Measurements from ENCODE around the gene C1orf35. TPM values are rescaled to one million over a fixed set of nuclear protein-coding genes. Genes with fewer than 3 reads are reported as not detected.

C1orf35 gene
- total RNA-seq, 1 experiment from 2014 or later, result 10.4 TPM

DNA sequence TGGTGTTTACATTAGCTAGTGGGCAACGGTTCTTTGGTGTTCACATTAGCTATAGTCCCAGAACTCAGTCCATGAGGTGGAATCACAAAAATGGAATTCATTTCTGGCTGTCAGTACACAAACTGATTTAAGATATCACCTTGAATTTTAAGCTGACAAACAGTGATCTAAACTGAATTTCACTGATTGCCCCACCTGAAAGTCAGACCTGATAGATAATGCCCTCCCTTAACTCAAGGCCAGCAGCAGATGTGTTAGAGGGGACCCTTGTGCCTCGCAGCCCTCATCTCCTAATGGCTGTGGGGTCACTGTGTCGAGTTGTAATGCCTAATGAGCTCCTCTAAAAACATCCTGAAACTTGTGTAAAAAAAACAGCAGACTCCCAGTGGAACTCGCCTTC is 12.0 kb downstream of the C1orf35 start:
- no peak overlapping the region for H3K4me3 ChIP-seq (ENCODE audit: low read length)
- DNase-seq, result no peak
- H3K27me3 ChIP-seq (ENCODE audit: low read length), result no peaks in the 10 kb centered on the region
- H3K4me1 ChIP-seq (ENCODE audit: low read length), result no peaks in the 10 kb centered on the region
- H3K36me3 ChIP-seq (ENCODE audit: insufficient read depth, low read length), result peaks cover 57% of the 10 kb centered on the region
- H3K9me2 ChIP-seq (replicated peaks; ENCODE audit: insufficient read depth, low read length), result no peaks in the 10 kb centered on the region
- H2AFZ ChIP-seq (ENCODE audit: low read length), result no peak overlapping the region
- H3K9me3 ChIP-seq (ENCODE audit: low read length), result peaks cover 19% of the 10 kb centered on the region
- H3K9ac ChIP-seq (ENCODE audit: low read length), result no peak overlapping the region
- H3K27ac ChIP-seq (ENCODE audit: low read length), result no peak overlapping the region
- no peak overlapping the region for H3K4me2 ChIP-seq (ENCODE audit: low read depth, low read length, poor library complexity, severe bottlenecking)
- peaks cover 88% of the 10 kb centered on the region for H4K20me1 ChIP-seq (ENCODE audit: insufficient read depth, low read depth, low read length)
- H3K79me2 ChIP-seq (ENCODE audit: low read length), result peaks cover 100% of the 10 kb centered on the region

DNA sequence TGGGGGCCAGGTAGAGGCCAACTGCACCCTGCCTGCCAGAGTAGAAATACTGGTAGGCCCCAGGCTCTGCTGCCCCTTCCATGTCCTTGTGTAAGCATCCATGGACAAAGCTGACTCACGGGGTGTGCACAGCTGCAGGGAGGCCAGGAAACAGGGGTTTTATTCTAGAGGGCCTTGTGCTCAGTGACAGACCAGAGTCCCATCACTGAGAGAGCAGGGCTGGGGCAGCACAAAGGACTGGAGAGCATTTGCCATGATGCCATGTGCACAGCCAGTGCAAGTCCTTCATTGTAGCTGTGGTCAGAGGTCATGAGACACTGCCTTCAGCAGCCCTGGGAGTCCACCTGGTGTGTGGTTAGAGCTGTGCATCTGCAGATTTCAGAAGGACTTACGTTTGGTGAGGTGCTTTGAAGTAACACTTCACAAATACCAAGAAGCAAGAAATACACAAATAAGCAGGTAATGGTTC is 12.5 kb downstream of the C1orf35 start:
- H3K4me2 ChIP-seq (ENCODE audit: low read depth, low read length, poor library complexity, severe bottlenecking), result no peak overlapping the region
- no peaks in the 10 kb centered on the region for H3K27me3 ChIP-seq (ENCODE audit: low read length)
- peaks cover 88% of the 10 kb centered on the region for H4K20me1 ChIP-seq (ENCODE audit: insufficient read depth, low read depth, low read length)
- H3K9me3 ChIP-seq (ENCODE audit: low read length), result peaks cover 19% of the 10 kb centered on the region
- H3K4me3 ChIP-seq (ENCODE audit: low read length), result no peak overlapping the region
- peaks cover 55% of the 10 kb centered on the region for H3K36me3 ChIP-seq (ENCODE audit: insufficient read depth, low read length)
- no peak overlapping the region for H3K27ac ChIP-seq (ENCODE audit: low read length)
- peaks cover 100% of the 10 kb centered on the region for H3K79me2 ChIP-seq (ENCODE audit: low read length)
- no peaks in the 10 kb centered on the region for H3K4me1 ChIP-seq (ENCODE audit: low read length)
- H3K9ac ChIP-seq (ENCODE audit: low read length), result no peak overlapping the region
- DNase-seq, result no peak
- H2AFZ ChIP-seq (ENCODE audit: low read length), result no peak overlapping the region
- no peaks in the 10 kb centered on the region for H3K9me2 ChIP-seq (replicated peaks; ENCODE audit: insufficient read depth, low read length)

DNA sequence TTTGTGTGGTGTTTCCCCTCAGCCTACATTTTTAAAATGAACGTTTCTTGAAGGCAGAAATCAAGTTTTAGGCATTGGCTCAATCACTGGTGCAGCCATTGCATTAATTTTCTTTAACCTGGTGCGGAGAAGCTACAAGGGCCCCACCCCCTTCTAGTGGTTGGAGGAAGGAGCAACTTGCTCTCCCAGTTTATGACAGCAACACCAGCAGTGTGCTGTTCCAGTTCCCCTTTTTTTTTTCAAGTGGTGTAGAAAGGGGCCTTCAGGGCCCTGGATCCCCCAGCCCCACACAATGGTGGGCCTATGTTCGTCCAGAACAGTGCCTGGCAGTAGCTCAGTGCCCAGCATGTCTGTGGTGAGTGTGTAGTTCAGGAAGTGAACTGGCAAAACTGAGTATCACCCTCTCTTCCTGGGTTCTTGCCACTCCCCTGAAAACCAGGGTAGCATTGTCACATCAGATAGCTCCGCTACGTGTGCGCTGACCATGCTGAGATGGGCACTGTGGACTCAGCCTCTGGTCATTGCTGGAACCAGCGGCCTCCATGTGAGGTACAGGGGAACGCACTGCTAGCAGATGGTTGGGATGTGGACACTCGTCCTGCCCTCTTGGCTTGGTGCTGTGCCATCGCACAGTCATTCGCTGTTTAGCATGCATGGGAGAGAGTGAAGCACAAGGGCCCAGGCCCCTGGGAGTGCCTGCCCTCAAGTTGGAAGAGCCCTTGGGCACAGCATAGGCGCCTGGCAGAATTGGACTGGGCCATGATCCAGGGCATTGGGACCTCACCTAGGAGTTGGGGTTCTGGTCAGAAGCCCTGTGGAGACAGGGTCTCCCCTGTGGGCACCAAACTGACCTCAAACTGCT is 13.4 kb downstream of the C1orf35 start:
- DNase-seq, result no peak
- no peak overlapping the region for H2AFZ ChIP-seq (ENCODE audit: low read length)
- H3K4me2 ChIP-seq (ENCODE audit: low read depth, low read length, poor library complexity, severe bottlenecking), result no peak overlapping the region
- H3K9me2 ChIP-seq (replicated peaks; ENCODE audit: insufficient read depth, low read length), result no peaks in the 10 kb centered on the region
- H3K79me2 ChIP-seq (ENCODE audit: low read length), result peaks cover 100% of the 10 kb centered on the region
- peaks cover 88% of the 10 kb centered on the region for H4K20me1 ChIP-seq (ENCODE audit: insufficient read depth, low read depth, low read length)
- peaks cover 7% of the 10 kb centered on the region for H3K4me1 ChIP-seq (ENCODE audit: low read length)
- H3K27ac ChIP-seq (ENCODE audit: low read length), result no peak overlapping the region
- H3K36me3 ChIP-seq (ENCODE audit: insufficient read depth, low read length), result peaks cover 54% of the 10 kb centered on the region
- no peak overlapping the region for H3K4me3 ChIP-seq (ENCODE audit: low read length)
- H3K9ac ChIP-seq (ENCODE audit: low read length), result no peak overlapping the region
- H3K27me3 ChIP-seq (ENCODE audit: low read length), result no peaks in the 10 kb centered on the region
- peaks cover 19% of the 10 kb centered on the region for H3K9me3 ChIP-seq (ENCODE audit: low read length)

DNA sequence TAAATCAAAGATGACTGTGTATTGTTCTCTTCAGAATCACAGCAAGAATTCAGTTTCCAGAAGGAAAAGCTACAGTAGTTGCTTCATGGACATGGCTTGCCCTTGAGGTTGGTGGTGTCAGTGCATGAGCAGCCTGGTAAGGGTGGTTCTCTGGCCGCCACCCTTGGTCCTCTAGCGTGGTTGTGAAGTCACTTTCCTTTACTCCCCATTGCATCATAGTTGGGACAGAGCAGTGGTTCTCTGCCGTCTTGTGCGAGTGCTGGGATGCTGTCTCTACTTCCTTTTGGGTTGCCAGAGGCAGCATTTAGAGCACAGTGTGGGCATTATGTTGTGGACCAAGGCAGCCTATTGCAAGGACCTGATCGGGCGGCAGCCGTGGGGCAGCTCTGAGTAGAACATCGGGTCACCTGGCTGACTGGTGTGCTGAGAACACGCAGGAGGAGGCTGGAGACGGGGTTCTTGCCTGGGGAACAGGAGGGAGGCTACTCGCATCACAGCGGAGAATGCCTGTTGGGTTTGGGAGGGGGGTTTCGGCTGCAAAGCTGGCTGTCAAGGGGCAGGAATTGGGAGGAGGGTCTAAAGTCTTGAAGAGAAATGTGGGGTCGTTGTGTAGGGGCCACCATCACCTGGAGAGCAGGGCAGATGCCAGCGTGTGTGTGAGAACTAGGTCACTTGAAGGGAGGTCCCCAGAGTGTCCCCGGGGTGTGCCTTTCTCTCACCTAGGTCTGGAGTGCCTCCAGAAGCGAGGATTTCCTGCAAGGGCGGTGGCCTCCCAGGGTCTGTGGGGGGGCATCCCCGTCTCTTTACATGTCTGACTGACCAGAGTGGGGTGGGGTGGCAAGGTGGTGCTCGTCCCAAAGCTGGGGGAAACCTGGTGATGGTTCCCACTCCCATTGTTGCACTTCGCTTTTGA is 14.3 kb downstream of the C1orf35 start:
- peaks cover 16% of the 10 kb centered on the region for H3K4me1 ChIP-seq (ENCODE audit: low read length)
- H3K9me2 ChIP-seq (replicated peaks; ENCODE audit: insufficient read depth, low read length), result no peaks in the 10 kb centered on the region
- no peak overlapping the region for H3K27ac ChIP-seq (ENCODE audit: low read length)
- H3K9me3 ChIP-seq (ENCODE audit: low read length), result peaks cover 13% of the 10 kb centered on the region; the same call in 1 of the 2 replicates
- no peak for DNase-seq
- no peak overlapping the region for H2AFZ ChIP-seq (ENCODE audit: low read length)
- H3K4me2 ChIP-seq (ENCODE audit: low read depth, low read length, poor library complexity, severe bottlenecking), result no peak overlapping the region
- H3K79me2 ChIP-seq (ENCODE audit: low read length), result peaks cover 100% of the 10 kb centered on the region
- no peak overlapping the region for H3K4me3 ChIP-seq (ENCODE audit: low read length)
- no peak overlapping the region for H3K9ac ChIP-seq (ENCODE audit: low read length)
- H4K20me1 ChIP-seq (ENCODE audit: insufficient read depth, low read depth, low read length), result peaks cover 90% of the 10 kb centered on the region
- H3K27me3 ChIP-seq (ENCODE audit: low read length), result no peaks in the 10 kb centered on the region
- peaks cover 44% of the 10 kb centered on the region for H3K36me3 ChIP-seq (ENCODE audit: insufficient read depth, low read length)

DNA sequence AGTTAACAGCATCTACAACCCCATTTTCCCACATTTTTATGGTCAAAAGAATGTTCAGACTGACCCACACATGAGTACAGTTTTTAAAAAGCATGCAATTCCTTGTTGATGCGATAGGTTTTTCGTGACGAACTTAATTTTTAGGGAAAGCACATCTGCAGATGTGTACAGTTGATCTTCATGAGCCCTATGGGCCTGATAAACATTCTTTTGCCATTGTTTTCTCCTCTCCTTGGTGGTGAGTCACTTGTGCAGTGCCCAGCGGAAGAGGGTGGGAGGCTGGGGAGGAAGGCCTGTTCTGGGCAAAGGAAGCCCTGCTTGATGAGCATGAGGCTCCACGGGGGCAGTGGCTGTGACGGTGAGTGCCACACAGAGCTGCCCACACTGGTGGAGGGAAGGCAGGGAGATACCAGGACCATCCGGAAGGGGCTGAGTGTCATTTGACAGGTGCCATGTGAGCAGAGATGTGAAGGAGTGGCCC is 15.3 kb downstream of the C1orf35 start:
- Histone ChIP-seq H2AFZ (ENCODE audit: low read length) (no peak overlapping the region), H3K4me3 (ENCODE audit: low read length) (no peak overlapping the region), H3K9me3 (ENCODE audit: low read length) (peaks cover 9% of the 10 kb centered on the region; the same call in 1 of the 2 replicates), H3K4me2 (ENCODE audit: low read depth, low read length, poor library complexity, severe bottlenecking) (no peak overlapping the region), H3K9me2 (replicated peaks; ENCODE audit: insufficient read depth, low read length) (no peaks in the 10 kb centered on the region), H3K4me1 (ENCODE audit: low read length) (peaks cover 17% of the 10 kb centered on the region), H3K27me3 (ENCODE audit: low read length) (no peaks in the 10 kb centered on the region), H3K27ac (ENCODE audit: low read length) (no peak overlapping the region), H4K20me1 (ENCODE audit: insufficient read depth, low read depth, low read length) (peaks cover 94% of the 10 kb centered on the region), H3K36me3 (ENCODE audit: insufficient read depth, low read length) (peaks cover 44% of the 10 kb centered on the region), H3K9ac (ENCODE audit: low read length) (no peak overlapping the region), H3K79me2 (ENCODE audit: low read length) (peaks cover 100% of the 10 kb centered on the region)
- DNase-seq, result no peak

DNA sequence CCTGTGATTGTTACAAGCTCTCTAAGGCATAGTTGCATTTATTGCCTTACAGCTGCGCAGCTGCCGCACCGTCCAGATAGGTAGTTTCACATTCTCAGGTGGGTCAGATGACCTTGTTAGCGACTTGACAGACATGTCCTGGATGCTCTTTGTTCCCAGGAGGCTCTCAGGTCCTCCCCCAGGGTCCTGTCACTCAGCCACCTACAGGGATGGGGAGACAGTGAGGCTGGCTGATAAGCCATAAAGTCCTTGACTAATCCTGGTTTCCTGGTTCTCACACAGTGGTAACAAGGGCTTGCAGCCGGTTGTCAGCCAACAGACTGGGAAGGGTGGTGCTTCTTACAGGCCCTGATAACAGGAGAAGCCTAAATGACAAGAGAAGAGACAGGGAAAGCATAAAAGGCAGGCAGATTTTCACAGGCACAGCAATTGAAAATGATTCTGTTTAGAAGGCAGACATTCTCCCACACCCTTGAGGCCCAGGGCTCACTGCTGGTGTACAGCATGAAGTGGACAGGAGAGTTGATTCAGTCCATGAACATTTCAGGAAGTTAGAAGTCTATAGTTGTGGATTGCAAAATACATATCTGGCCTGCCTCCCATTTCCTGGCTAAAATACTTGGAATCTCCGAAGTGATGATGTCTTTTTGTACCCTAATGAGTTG is 17.7 kb downstream of the C1orf35 start:
- H3K27ac ChIP-seq (ENCODE audit: low read length), result no peak overlapping the region
- peaks cover 71% of the 10 kb centered on the region for H4K20me1 ChIP-seq (ENCODE audit: insufficient read depth, low read depth, low read length)
- no peak overlapping the region for H3K9ac ChIP-seq (ENCODE audit: low read length)
- peak overlapping the region; percentile 84 for H3K4me2 ChIP-seq (ENCODE audit: low read depth, low read length, poor library complexity, severe bottlenecking)
- H3K79me2 ChIP-seq (ENCODE audit: low read length), result peaks cover 90% of the 10 kb centered on the region
- no peak overlapping the region for H3K4me3 ChIP-seq (ENCODE audit: low read length)
- H3K4me1 ChIP-seq (ENCODE audit: low read length), result peaks cover 29% of the 10 kb centered on the region
- no peaks in the 10 kb centered on the region for H3K27me3 ChIP-seq (ENCODE audit: low read length)
- no peaks in the 10 kb centered on the region for H3K9me2 ChIP-seq (replicated peaks; ENCODE audit: insufficient read depth, low read length)
- no peaks in the 10 kb centered on the region for H3K9me3 ChIP-seq (ENCODE audit: low read length)
- H2AFZ ChIP-seq (ENCODE audit: low read length), result no peak overlapping the region
- peaks cover 23% of the 10 kb centered on the region for H3K36me3 ChIP-seq (ENCODE audit: insufficient read depth, low read length)
- no peak for DNase-seq

DNA sequence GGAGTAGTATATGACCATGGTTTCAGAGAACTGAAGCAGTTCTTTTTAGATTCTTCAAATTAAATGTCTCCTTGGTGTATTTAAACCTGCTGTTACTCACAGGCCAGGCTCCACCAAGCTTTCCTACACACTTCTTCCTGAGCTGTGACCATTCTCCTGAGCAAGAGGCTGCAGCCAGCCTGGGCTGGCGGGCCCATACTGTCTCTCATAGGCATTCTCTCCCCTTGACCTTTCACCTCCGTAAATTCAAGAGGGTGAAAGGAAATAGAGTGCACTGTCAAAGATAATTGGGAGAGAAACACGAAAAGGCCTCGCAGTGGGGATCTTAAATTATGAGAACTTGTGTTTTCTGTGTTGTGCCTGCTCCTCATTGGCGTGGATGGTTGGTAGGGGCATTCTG is 18.3 kb downstream of the C1orf35 start:
- peak overlapping the region; percentile 90; the same call in 1 of the 2 replicates for H3K4me3 ChIP-seq (ENCODE audit: low read length)
- no peak overlapping the region for H2AFZ ChIP-seq (ENCODE audit: low read length)
- peaks cover 16% of the 10 kb centered on the region for H3K36me3 ChIP-seq (ENCODE audit: insufficient read depth, low read length)
- no peaks in the 10 kb centered on the region for H3K9me3 ChIP-seq (ENCODE audit: low read length)
- H3K79me2 ChIP-seq (ENCODE audit: low read length), result peaks cover 84% of the 10 kb centered on the region
- H4K20me1 ChIP-seq (ENCODE audit: insufficient read depth, low read depth, low read length), result peaks cover 65% of the 10 kb centered on the region
- no peaks in the 10 kb centered on the region for H3K9me2 ChIP-seq (replicated peaks; ENCODE audit: insufficient read depth, low read length)
- no peak overlapping the region for H3K27ac ChIP-seq (ENCODE audit: low read length)
- H3K27me3 ChIP-seq (ENCODE audit: low read length), result no peaks in the 10 kb centered on the region
- peak overlapping the region; percentile 84 for H3K4me2 ChIP-seq (ENCODE audit: low read depth, low read length, poor library complexity, severe bottlenecking)
- peaks cover 29% of the 10 kb centered on the region for H3K4me1 ChIP-seq (ENCODE audit: low read length)
- DNase-seq, result no peak
- H3K9ac ChIP-seq (ENCODE audit: low read length), result no peak overlapping the region

All from Karpas-422 (cell line).